ENCODE results near the gene VAPA.

Gene VAPA

DNA sequence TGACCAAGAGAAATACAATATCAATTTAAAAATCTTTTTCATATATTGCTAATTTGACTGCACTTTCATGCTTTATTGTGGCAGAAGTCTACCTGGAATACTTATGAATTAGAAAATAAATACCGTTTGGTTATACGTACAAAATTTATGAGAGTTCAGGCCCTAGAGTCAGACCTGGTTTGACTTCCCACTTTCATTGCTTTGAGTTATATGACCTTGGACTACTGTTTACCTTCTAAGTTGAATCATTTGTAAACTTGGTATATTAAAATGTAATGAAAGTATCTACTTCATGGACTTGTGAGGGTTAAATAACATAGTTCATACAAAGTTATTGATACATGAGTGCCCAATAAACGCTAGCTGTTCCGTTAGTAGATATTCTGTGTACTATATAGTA is 12.0 kb downstream of the VAPA start:
- peaks cover 7% of the 10 kb centered on the region; the same call in 1 of the 2 replicates for H3K36me3 ChIP-seq (ENCODE audit: insufficient read depth, low read length)
- H3K27me3 ChIP-seq (ENCODE audit: insufficient read depth, low read length): no peaks in the 10 kb centered on the region
- H3K27ac ChIP-seq (ENCODE audit: low read depth, low read length): peak overlapping the region; percentile 1; the same call in 1 of the 2 replicates
- H3K4me3 ChIP-seq (ENCODE audit: low read depth, low read length): no peak overlapping the region
- peaks cover 99% of the 10 kb centered on the region for H3K79me2 ChIP-seq (ENCODE audit: control insufficient read depth, insufficient read depth, low read length, unreplicated experiment)
- peaks cover 35% of the 10 kb centered on the region for H3K4me1 ChIP-seq (ENCODE audit: control insufficient read depth, insufficient read depth, low read length, unreplicated experiment)
- H2AFZ ChIP-seq (ENCODE audit: low read length, unreplicated experiment): no peak overlapping the region

GRCh38 chr18:9926223-9926894 is 12.5 kb downstream of the VAPA start:
- H3K79me2 ChIP-seq (ENCODE audit: control insufficient read depth, insufficient read depth, low read length, unreplicated experiment): peaks cover 99% of the 10 kb centered on the region
- H2AFZ ChIP-seq (ENCODE audit: low read length, unreplicated experiment): no peak overlapping the region
- no peak overlapping the region for H3K4me3 ChIP-seq (ENCODE audit: low read depth, low read length)
- no peak overlapping the region for H3K27ac ChIP-seq (ENCODE audit: low read depth, low read length)
- no peaks in the 10 kb centered on the region for H3K27me3 ChIP-seq (ENCODE audit: insufficient read depth, low read length)
- peaks cover 40% of the 10 kb centered on the region for H3K4me1 ChIP-seq (ENCODE audit: control insufficient read depth, insufficient read depth, low read length, unreplicated experiment)
- H3K36me3 ChIP-seq (ENCODE audit: insufficient read depth, low read length): peaks cover 10% of the 10 kb centered on the region; the same call in 1 of the 2 replicates

DNA sequence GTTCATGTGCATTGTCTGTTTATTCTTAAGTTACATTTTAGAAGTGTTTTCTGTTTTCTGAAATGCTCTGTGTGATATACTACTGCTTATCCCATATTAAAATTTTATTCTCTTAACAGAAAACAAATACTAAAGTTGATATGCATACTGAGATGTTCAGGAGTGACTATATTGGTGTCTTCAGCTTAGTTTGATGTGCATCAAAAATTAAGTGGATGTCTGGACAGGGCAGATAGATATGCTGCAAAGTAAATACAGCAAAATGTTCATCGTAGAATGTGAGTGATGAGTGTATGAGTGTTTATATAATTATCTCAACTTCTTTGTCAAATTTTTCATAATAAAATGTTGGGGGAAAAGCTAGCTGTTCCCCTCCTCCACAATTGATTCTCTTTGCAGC is 13.2 kb downstream of the VAPA start:
- Histone ChIP-seq H3K27me3 (ENCODE audit: insufficient read depth, low read length) (no peaks in the 10 kb centered on the region), H3K79me2 (ENCODE audit: control insufficient read depth, insufficient read depth, low read length, unreplicated experiment) (peaks cover 99% of the 10 kb centered on the region), H3K36me3 (ENCODE audit: insufficient read depth, low read length) (peaks cover 12% of the 10 kb centered on the region; the same call in 1 of the 2 replicates), H3K4me3 (ENCODE audit: low read depth, low read length) (no peak overlapping the region), H3K27ac (ENCODE audit: low read depth, low read length) (no peak overlapping the region), H3K4me1 (ENCODE audit: control insufficient read depth, insufficient read depth, low read length, unreplicated experiment) (peaks cover 42% of the 10 kb centered on the region), H2AFZ (ENCODE audit: low read length, unreplicated experiment) (no peak overlapping the region)

GRCh38 chr18:9927392-9928063 is 13.7 kb downstream of the VAPA start:
- peaks cover 12% of the 10 kb centered on the region for H3K36me3 ChIP-seq (ENCODE audit: insufficient read depth, low read length)
- H2AFZ ChIP-seq (ENCODE audit: low read length, unreplicated experiment): no peak overlapping the region
- no peak overlapping the region for H3K27ac ChIP-seq (ENCODE audit: low read depth, low read length)
- no peaks in the 10 kb centered on the region for H3K27me3 ChIP-seq (ENCODE audit: insufficient read depth, low read length)
- peaks cover 99% of the 10 kb centered on the region for H3K79me2 ChIP-seq (ENCODE audit: control insufficient read depth, insufficient read depth, low read length, unreplicated experiment)
- no peak overlapping the region for H3K4me3 ChIP-seq (ENCODE audit: low read depth, low read length)
- H3K4me1 ChIP-seq (ENCODE audit: control insufficient read depth, insufficient read depth, low read length, unreplicated experiment): peaks cover 39% of the 10 kb centered on the region

- Histone ChIP-seq H3K4me3 (ENCODE audit: low read depth, low read length) (no peak overlapping the region), H3K4me1 (ENCODE audit: control insufficient read depth, insufficient read depth, low read length, unreplicated experiment) (peaks cover 36% of the 10 kb centered on the region)
Observed at GRCh38 chr18:9928646-9929259, 14.9 kb downstream of the VAPA start.

DNA sequence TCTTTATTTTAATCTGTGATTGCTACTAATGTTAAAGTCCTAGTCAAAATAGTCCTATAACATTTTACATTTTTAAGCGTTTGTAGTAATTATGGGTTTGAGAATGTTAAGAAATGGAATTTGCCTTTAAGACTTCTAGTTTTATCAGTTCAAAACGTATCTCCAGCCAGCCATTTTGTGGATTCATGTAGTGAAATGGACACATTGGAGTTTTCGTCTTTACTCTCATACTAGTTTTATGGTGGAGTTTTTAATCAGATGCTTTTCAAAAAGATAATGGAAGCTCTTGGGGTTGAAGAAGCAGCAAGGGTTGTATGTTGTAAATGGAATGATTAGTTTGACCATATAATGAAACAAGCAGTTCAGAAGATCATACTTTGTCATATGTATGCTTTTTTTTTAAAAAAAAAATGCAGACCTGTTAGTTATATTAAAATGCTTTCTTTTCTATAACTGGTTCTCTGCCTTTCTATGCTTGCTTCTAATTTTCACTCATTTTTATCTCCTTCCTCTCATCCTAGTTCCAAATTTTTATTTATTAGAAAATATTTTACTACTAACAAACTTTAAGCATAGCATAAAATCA is 16.6 kb downstream of the VAPA start:
- no peaks in the 10 kb centered on the region for H3K27me3 ChIP-seq (ENCODE audit: insufficient read depth, low read length)
- peaks cover 95% of the 10 kb centered on the region for H3K79me2 ChIP-seq (ENCODE audit: control insufficient read depth, insufficient read depth, low read length, unreplicated experiment)
- H3K36me3 ChIP-seq (ENCODE audit: insufficient read depth, low read length): peaks cover 25% of the 10 kb centered on the region
- no peak overlapping the region for H3K27ac ChIP-seq (ENCODE audit: low read depth, low read length)
- no peak overlapping the region for H3K4me3 ChIP-seq (ENCODE audit: low read depth, low read length)
- H2AFZ ChIP-seq (ENCODE audit: low read length, unreplicated experiment): no peak overlapping the region
- H3K4me1 ChIP-seq (ENCODE audit: control insufficient read depth, insufficient read depth, low read length, unreplicated experiment): peaks cover 24% of the 10 kb centered on the region

More at GRCh38 chr18:9928646-9929259, 14.9 kb downstream of the VAPA start:
- Histone ChIP-seq H2AFZ (ENCODE audit: low read length, unreplicated experiment) (no peak overlapping the region), H3K79me2 (ENCODE audit: control insufficient read depth, insufficient read depth, low read length, unreplicated experiment) (peaks cover 99% of the 10 kb centered on the region), H3K27ac (ENCODE audit: low read depth, low read length) (no peak overlapping the region), H3K27me3 (ENCODE audit: insufficient read depth, low read length) (no peaks in the 10 kb centered on the region), H3K36me3 (ENCODE audit: insufficient read depth, low read length) (peaks cover 19% of the 10 kb centered on the region)

- no peak overlapping the region for H2AFZ ChIP-seq (ENCODE audit: low read length, unreplicated experiment)
- no peaks in the 10 kb centered on the region for H3K27me3 ChIP-seq (ENCODE audit: insufficient read depth, low read length)
- H3K79me2 ChIP-seq (ENCODE audit: control insufficient read depth, insufficient read depth, low read length, unreplicated experiment): peaks cover 89% of the 10 kb centered on the region
- no peak overlapping the region for H3K27ac ChIP-seq (ENCODE audit: low read depth, low read length)
- H3K4me3 ChIP-seq (ENCODE audit: low read depth, low read length): no peak overlapping the region
- H3K4me1 ChIP-seq (ENCODE audit: control insufficient read depth, insufficient read depth, low read length, unreplicated experiment): peaks cover 18% of the 10 kb centered on the region
- H3K36me3 ChIP-seq (ENCODE audit: insufficient read depth, low read length): peaks cover 25% of the 10 kb centered on the region
Observed at GRCh38 chr18:9931146-9931545, 17.3 kb downstream of the VAPA start.

DNA sequence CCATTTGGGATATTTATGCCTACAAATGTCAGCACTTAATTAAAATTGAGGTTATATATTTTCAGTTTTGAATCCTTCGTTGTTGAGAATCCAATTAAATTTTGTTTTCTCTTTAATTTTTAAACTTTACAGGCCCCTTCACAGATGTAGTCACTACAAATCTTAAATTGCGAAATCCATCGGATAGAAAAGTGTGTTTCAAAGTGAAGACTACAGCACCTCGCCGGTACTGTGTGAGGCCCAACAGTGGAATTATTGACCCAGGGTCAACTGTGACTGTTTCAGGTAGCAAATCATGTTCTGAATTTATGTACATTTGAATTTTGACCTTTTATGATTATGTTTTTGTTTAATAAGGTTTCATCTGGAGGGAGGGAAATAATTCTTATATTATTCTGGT is 17.9 kb downstream of the VAPA start:
- Histone ChIP-seq H3K79me2 (ENCODE audit: control insufficient read depth, insufficient read depth, low read length, unreplicated experiment) (peaks cover 88% of the 10 kb centered on the region), H3K27ac (ENCODE audit: low read depth, low read length) (no peak overlapping the region), H3K4me1 (ENCODE audit: control insufficient read depth, insufficient read depth, low read length, unreplicated experiment) (peaks cover 13% of the 10 kb centered on the region), H3K4me3 (ENCODE audit: low read depth, low read length) (no peak overlapping the region), H3K27me3 (ENCODE audit: insufficient read depth, low read length) (no peaks in the 10 kb centered on the region), H2AFZ (ENCODE audit: low read length, unreplicated experiment) (no peak overlapping the region), H3K36me3 (ENCODE audit: insufficient read depth, low read length) (peaks cover 29% of the 10 kb centered on the region)

DNA sequence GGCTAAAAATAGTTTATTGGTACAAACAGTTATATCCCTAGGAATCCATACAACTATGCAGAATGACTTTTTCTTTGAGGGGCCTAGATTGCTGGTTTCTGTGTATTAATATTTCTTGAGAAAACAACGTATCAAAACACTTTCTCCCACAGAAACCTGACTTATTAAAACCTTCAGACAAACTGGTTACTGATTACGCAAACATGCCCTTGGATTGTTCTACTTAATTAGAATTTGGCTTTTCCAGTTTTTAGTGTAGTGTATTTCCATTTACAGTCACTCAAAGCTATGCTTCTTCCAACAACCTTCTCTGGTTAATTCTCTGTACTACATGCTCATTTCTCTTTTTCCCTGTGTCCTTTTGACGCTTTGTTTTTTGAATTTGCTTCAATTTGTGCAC is 20.0 kb downstream of the VAPA start:
- H3K36me3 ChIP-seq (ENCODE audit: insufficient read depth, low read length): peaks cover 46% of the 10 kb centered on the region

GRCh38 chr18:9934274-9934673 is 20.5 kb downstream of the VAPA start:
- H3K79me2 ChIP-seq (ENCODE audit: control insufficient read depth, insufficient read depth, low read length, unreplicated experiment): peaks cover 77% of the 10 kb centered on the region
- H3K4me3 ChIP-seq (ENCODE audit: low read depth, low read length): no peak overlapping the region
- H2AFZ ChIP-seq (ENCODE audit: low read length, unreplicated experiment): no peak overlapping the region
- no peaks in the 10 kb centered on the region for H3K27me3 ChIP-seq (ENCODE audit: insufficient read depth, low read length)
- H3K4me1 ChIP-seq (ENCODE audit: control insufficient read depth, insufficient read depth, low read length, unreplicated experiment): peaks cover 6% of the 10 kb centered on the region
- no peak overlapping the region for H3K27ac ChIP-seq (ENCODE audit: low read depth, low read length)
- peaks cover 46% of the 10 kb centered on the region for H3K36me3 ChIP-seq (ENCODE audit: insufficient read depth, low read length)

More for the DNA sequence above, 20.0 kb downstream of the VAPA start:
- Histone ChIP-seq H3K4me1 (ENCODE audit: control insufficient read depth, insufficient read depth, low read length, unreplicated experiment) (peaks cover 6% of the 10 kb centered on the region), H2AFZ (ENCODE audit: low read length, unreplicated experiment) (no peak overlapping the region), H3K79me2 (ENCODE audit: control insufficient read depth, insufficient read depth, low read length, unreplicated experiment) (peaks cover 81% of the 10 kb centered on the region), H3K4me3 (ENCODE audit: low read depth, low read length) (no peak overlapping the region), H3K27me3 (ENCODE audit: insufficient read depth, low read length) (no peaks in the 10 kb centered on the region), H3K27ac (ENCODE audit: low read depth, low read length) (no peak overlapping the region)
